Myocyte (in vitro differentiated cells): ENCODE data around the gene MPC1. TPM values are rescaled to one million over a fixed set of nuclear protein-coding genes. Genes with fewer than 3 reads are reported as not detected.

ENCODE experiments used
- DNase-seq: peaks from one replicate; pipeline ENCODE4 v3.0.0-alpha.2; 2012; ENCODE audit warnings: low read depth
- total RNA-seq: library from RNA; depleted of rRNA; stranded (reverse); fragments of >200 nt; gene quantifications from 2 replicates; pipeline ENCODE4 v1.2.3, GENCODE V29; 2014

MPC1 gene
- total RNA-seq, 1 donor from 2014 or later, result 85.5 TPM

DNA sequence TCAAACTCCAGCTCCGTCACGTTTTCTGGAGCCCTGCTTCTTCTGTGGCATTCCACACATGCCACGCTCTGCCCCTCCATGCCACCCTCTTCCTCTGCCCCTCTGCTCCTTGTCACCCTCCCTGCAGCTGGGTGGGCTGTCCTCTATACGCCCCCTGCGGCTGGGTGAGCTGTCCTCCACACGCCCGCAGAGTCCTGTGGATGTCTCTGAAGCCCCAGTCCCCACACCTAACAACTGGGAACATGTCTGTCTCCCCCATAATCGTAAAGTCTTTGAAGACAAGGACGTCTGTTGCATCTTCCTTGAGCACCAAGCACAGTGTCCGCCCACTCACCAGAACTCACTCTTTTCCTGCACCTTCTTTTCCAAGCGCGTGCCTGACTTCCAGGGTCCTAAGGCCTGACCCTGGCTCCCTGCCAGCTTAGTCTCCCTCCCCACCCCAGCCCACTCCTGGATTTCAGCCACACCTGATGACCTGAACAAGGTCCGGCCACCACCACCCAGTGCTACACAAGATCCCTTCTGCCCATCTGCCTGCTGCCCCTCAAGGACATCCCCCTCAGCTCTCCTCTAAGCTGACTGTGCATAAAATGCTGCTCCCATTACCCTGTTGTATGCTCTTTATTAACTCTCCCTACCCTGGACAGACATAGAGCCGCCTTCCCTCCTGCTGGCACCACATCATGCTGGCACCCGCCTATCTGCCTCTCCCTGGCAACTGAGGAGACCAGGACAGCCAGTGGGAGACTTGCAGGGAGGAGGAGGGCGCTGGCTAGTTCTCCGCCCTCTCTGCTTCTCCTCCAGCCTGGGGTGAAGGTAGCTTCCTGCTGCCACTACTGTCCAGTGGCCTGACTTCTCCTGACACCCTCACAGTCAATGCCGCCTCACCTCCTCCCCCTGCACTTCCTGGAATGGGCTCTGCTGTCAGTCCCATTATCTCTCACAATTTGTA, 63.8 kb downstream of the MPC1 start:
- peak; percentile 55 for DNase-seq

GRCh38 chr6:166318227-166318626, 64.5 kb downstream of the MPC1 start:
- peak; percentile 97 for DNase-seq

DNA sequence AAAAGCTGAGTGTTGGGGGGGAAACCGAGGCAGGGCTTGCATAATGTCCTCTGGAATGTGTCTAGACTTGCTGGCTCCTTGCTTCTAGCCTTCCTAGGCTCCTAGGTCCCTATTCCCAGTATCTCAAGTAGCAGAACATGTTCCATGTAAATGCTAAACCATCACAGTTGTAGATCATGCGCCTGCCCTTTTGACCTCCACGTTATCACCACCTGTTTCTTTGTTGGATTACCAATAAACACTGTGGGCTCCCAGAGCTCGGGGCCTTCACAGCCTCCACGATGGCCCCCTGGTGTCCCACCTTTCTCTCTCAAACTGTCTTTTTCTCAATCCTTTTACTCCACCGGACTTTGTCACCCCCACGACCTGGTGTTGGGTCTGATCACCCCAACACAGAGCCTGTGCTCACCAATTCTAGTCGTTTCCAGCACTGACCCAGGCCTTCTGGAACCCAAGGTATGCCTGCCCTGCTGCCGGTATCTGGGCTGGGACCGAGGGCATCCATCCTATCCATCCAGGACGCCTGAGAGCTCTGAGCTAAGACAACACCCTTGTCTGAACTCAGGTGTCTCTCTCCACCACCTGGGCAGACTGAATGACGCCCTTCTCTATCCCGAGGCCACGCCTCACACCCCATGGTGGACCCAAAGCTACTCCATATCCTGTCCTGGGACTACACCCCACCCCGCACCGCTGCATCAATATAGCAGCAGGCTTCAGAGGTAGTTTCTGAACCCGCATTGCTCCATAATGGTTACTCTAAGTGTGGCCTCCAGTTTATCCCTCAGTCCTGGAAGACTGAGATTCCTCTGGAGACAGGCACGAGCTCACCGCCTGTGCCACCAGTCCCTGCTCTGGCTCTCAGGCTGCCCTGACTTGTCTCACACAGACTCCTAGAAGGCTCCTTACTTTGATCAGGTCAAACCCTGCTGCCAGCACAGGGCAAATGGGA, 65.2 kb downstream of the MPC1 start:
- DNase-seq, result peak; percentile 20

DNA sequence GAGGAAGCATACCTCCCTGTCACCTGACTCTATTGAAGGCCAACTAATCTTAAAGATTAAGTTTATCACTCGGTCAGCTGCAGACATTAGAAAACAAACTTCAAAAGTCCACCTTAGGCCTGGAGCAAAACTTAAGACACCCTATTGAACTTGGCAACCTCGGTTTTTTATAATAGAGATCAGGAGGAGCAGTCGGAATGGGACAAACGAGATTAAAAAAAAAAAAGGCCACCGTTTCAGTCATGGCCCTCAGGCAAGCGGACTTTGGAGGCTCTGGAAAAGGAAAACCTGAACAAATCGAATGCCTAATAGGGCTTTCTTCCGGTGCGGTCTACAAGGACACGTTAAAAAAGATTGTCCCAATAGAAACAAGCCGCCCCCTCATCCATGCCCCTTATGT, 67.3 kb downstream of the MPC1 start:
- no peak for DNase-seq

Other genes with a start within 250 kb of the MPC1 start
- gene TBXT, start 215.1 kb downstream of the MPC1 start, total RNA-seq, result not detected in 2 replicates
- gene PRR18, start 74.5 kb downstream of the MPC1 start, total RNA-seq, result 0.21 TPM in 1 of 2 replicates, not detected in the other
- 28.8 and 38.1 TPM in 2 replicates for gene SFT2D1, start 40.4 kb downstream of the MPC1 start, total RNA-seq
- 0.43 TPM in 1 of 2 replicates, not detected in the other for gene RAMACL, start 203.7 kb upstream of the MPC1 start, total RNA-seq
- gene RPS6KA2, start 244.3 kb upstream of the MPC1 start, total RNA-seq, result 14.9 and 17.7 TPM in 2 replicates